ENCODE data around the gene NDFIP1.

- TF ChIP-seq CTCF (IDR thresholded peaks at IDR 0.05; ENCODE audit: low read depth, low read length) (no peak), POLR2A (IDR thresholded peaks at IDR 0.05; ENCODE audit: extremely low read depth, insufficient read length) (no peak), MAX (IDR thresholded peaks at IDR 0.05; ENCODE audit: low read depth, low read length) (no peak)
These were observed 26.3 kb upstream of the NDFIP1 start for GRCh38 chr5:142082182-142082781.

Measured in NB4 (cell line).